ENCODE measurements around the gene PTPN22. TPM values are rescaled to one million over a fixed set of nuclear protein-coding genes. Genes with fewer than 3 reads are reported as not detected.

The PTPN22 gene
- total RNA-seq, 1 donor from 2014 or later, result 2.3 TPM

GRCh38 chr1:113913312-113913668 is 41.8 kb upstream of the PTPN22 start:
- Histone ChIP-seq H3K27ac (peak overlapping the region; percentile 49 to 60), H3K4me1 (peaks cover 0 to 7% of the 10 kb centered on the region in 2 donors), H3K36me3 (peaks cover 16 to 18% of the 10 kb centered on the region in 2 donors), H3K27me3 (no peaks in the 10 kb centered on the region), H3K4me3 (no peak overlapping the region), H3K9me3 (no peaks in the 10 kb centered on the region)
- intact Hi-C loops (cut with DNase I), result no loop called here
- TF ChIP-seq CTCF (IDR thresholded peaks at IDR 0.05), result no peak
- DNase-seq (ENCODE audit: low spot score in 2 of 2), result no peak

GRCh38 chr1:113912594-113913311 is 41.2 kb upstream of the PTPN22 start:
- DNase-seq (ENCODE audit: low spot score in 2 of 2), result no peak
- peaks cover 0 to 7% of the 10 kb centered on the region in 2 donors for H3K4me1 ChIP-seq
- peak overlapping the region; percentile 49 to 60 for H3K27ac ChIP-seq
- TF ChIP-seq CTCF (IDR thresholded peaks at IDR 0.05), result no peak
- intact Hi-C loops (cut with DNase I), result no loop called here
- H3K9me3 ChIP-seq, result no peaks in the 10 kb centered on the region
- peaks cover 16 to 23% of the 10 kb centered on the region in 2 donors for H3K36me3 ChIP-seq
- H3K4me3 ChIP-seq, result no peak overlapping the region
- no peaks in the 10 kb centered on the region for H3K27me3 ChIP-seq

- Histone ChIP-seq H3K27ac (peak overlapping the region; percentile 86 to 92), H3K27me3 (no peaks in the 10 kb centered on the region), H3K9me3 (no peaks in the 10 kb centered on the region), H3K4me1 (peaks cover 0 to 17% of the 10 kb centered on the region in 2 donors), H3K36me3 (peaks cover 2 to 14% of the 10 kb centered on the region in 2 donors), H3K4me3 (peak overlapping the region; percentile 85 to 86)
- intact Hi-C loops (cut with DNase I), result loop anchor here (1.0 to 10.0 kb wide), 9 partner anchors 24 to 1191 kb away; partner anchors contain the start of genes BCAS2, HIPK1, MAGI3 and PHTF1
- peak in 1 of 2 donors; percentile 11 for DNase-seq (ENCODE audit: low spot score in 2 of 2)
- TF ChIP-seq CTCF (IDR thresholded peaks at IDR 0.05), result no peak
These were observed 33.9 kb upstream of the PTPN22 start for GRCh38 chr1:113905435-113905861.

- H3K27me3 ChIP-seq, result no peaks in the 10 kb centered on the region
- H3K36me3 ChIP-seq, result peaks cover 2 to 18% of the 10 kb centered on the region in 2 donors
- peak within 1 kb of the TSS; percentile 85 to 86 for H3K4me3 ChIP-seq
- H3K4me1 ChIP-seq, result peaks cover 0 to 17% of the 10 kb centered on the region in 2 donors
- intact Hi-C loops (cut with DNase I), result loop anchor here (1.0 to 10.0 kb wide), 9 partner anchors 24 to 1190 kb away; partner anchors contain the start of genes BCAS2, HIPK1, MAGI3 and PHTF1
- DNase-seq (ENCODE audit: low spot score in 2 of 2), result peak; percentile 97 to 99
- peak; percentile 53 to 82 (median 69) for TF ChIP-seq CTCF (IDR thresholded peaks at IDR 0.05)
- H3K27ac ChIP-seq, result peak within 1 kb of the TSS; percentile 86 to 92
- no peaks in the 10 kb centered on the region for H3K9me3 ChIP-seq
These were observed 33.3 kb upstream of the PTPN22 start, which contains the start of the genes AP4B1 and DCLRE1B for GRCh38 chr1:113904674-113905434. AP4B1 (minus strand) TSS chr1:113904799; CDS start chr1:113904717, 82 bp downstream. DCLRE1B (plus strand) TSS chr1:113905326; CDS start chr1:113905587, 261 bp downstream.

GRCh38 chr1:113904293-113904673 is 32.8 kb upstream of the PTPN22 start:
- Histone ChIP-seq H3K4me3 (peak overlapping the region; percentile 85 to 86), H3K4me1 (peaks cover 0 to 17% of the 10 kb centered on the region in 2 donors), H3K27me3 (no peaks in the 10 kb centered on the region), H3K9me3 (no peaks in the 10 kb centered on the region), H3K36me3 (peaks cover 4 to 22% of the 10 kb centered on the region in 2 donors), H3K27ac (peak overlapping the region; percentile 86 to 92)
- intact Hi-C loops (cut with DNase I), result loop anchor here (2.0 to 10.0 kb wide), 6 partner anchors 69 to 1189 kb away; partner anchors contain the start of genes BCAS2, PHTF1, PPM1J and SLC16A1
- DNase-seq (ENCODE audit: low spot score in 2 of 2), result no peak
- no peak for TF ChIP-seq CTCF (IDR thresholded peaks at IDR 0.05)
